ENCODE measurements around the gene ADTRP. TPM values are rescaled to one million over a fixed set of nuclear protein-coding genes. Genes with fewer than 3 reads are reported as not detected.

The ADTRP gene
- total RNA-seq, 1 experiment from 2014 or later: 5.2 TPM

GRCh38 chr6:11705483-11705882, 73.1 kb downstream of the ADTRP start:
- no peaks in the 10 kb centered on the region for H3K4me1 Mint-ChIP-seq (ENCODE audit: low read depth, unreplicated experiment)
- Histone ChIP-seq H3K9me3 (no peaks in the 10 kb centered on the region), H3K4me3 (ENCODE audit: low read depth, low read length) (no peak overlapping the region), H3K27me3 (replicated peaks; ENCODE audit: control insufficient read depth, insufficient read depth, low read length) (no peaks in the 10 kb centered on the region), H3K36me3 (ENCODE audit: control insufficient read depth, insufficient read depth, low read length) (no peaks in the 10 kb centered on the region), H3K4me1 (no peaks in the 10 kb centered on the region)
- peaks cover 10% of the 10 kb centered on the region for H3K9me3 Mint-ChIP-seq (ENCODE audit: unreplicated experiment)
- CTCF ChIA-PET: no interaction called here
- TF ChIP-seq CTCF (IDR thresholded peaks at IDR 0.05; ENCODE audit: insufficient read depth in 1 of 2, low read depth in 1 of 2, low read length in 1 of 2, severe bottlenecking in 1 of 2, unreplicated experiment in 1 of 2): no peak
- intact Hi-C loops (cut with micrococcal nuclease; ENCODE audit: unreplicated experiment): no loop called here
- POLR2A ChIA-PET: no interaction called here
- no peak overlapping the region for H3K27ac Mint-ChIP-seq (ENCODE audit: unreplicated experiment)
- peaks cover 6% of the 10 kb centered on the region for H3K36me3 Mint-ChIP-seq (ENCODE audit: insufficient read depth, unreplicated experiment)
- H3K4me3 Mint-ChIP-seq (ENCODE audit: unreplicated experiment): no peak overlapping the region
- BruUV-seq (replicated peaks): no TSS peak
- no peaks in the 10 kb centered on the region for H3K27me3 Mint-ChIP-seq (ENCODE audit: insufficient read depth, unreplicated experiment)
- DNase-seq: no peak

- DNase-seq: no peak
- H3K4me3 ChIP-seq (ENCODE audit: low read depth, low read length): no peak overlapping the region
- POLR2A ChIA-PET: no interaction called here
- no peaks in the 10 kb centered on the region for H3K4me1 Mint-ChIP-seq (ENCODE audit: low read depth, unreplicated experiment)
- H3K9me3 ChIP-seq: no peaks in the 10 kb centered on the region
- H3K36me3 Mint-ChIP-seq (ENCODE audit: insufficient read depth, unreplicated experiment): peaks cover 6% of the 10 kb centered on the region
- H3K9me3 Mint-ChIP-seq (ENCODE audit: unreplicated experiment): peaks cover 10% of the 10 kb centered on the region
- no TSS peak for BruUV-seq (replicated peaks)
- H3K4me1 ChIP-seq: no peaks in the 10 kb centered on the region
- no peak overlapping the region for H3K4me3 Mint-ChIP-seq (ENCODE audit: unreplicated experiment)
- intact Hi-C loops (cut with micrococcal nuclease; ENCODE audit: unreplicated experiment): no loop called here
- TF ChIP-seq CTCF (IDR thresholded peaks at IDR 0.05; ENCODE audit: insufficient read depth in 1 of 2, low read depth in 1 of 2, low read length in 1 of 2, severe bottlenecking in 1 of 2, unreplicated experiment in 1 of 2): no peak
- H3K27me3 ChIP-seq (replicated peaks; ENCODE audit: control insufficient read depth, insufficient read depth, low read length): no peaks in the 10 kb centered on the region
- no peaks in the 10 kb centered on the region for H3K27me3 Mint-ChIP-seq (ENCODE audit: insufficient read depth, unreplicated experiment)
- H3K27ac Mint-ChIP-seq (ENCODE audit: unreplicated experiment): no peak overlapping the region
- CTCF ChIA-PET: no interaction called here
- no peaks in the 10 kb centered on the region for H3K36me3 ChIP-seq (ENCODE audit: control insufficient read depth, insufficient read depth, low read length)
These were observed 73.5 kb downstream of the ADTRP start for GRCh38 chr6:11705069-11705468.

- H3K4me3 ChIP-seq (ENCODE audit: low read depth, low read length): no peak overlapping the region
- intact Hi-C loops (cut with micrococcal nuclease; ENCODE audit: unreplicated experiment): no loop called here
- H3K4me1 ChIP-seq: no peaks in the 10 kb centered on the region
- Mint-ChIP-seq H3K36me3 (ENCODE audit: insufficient read depth, unreplicated experiment) (peaks cover 6% of the 10 kb centered on the region), H3K27ac (ENCODE audit: unreplicated experiment) (no peak overlapping the region), H3K9me3 (ENCODE audit: unreplicated experiment) (peaks cover 10% of the 10 kb centered on the region), H3K27me3 (ENCODE audit: insufficient read depth, unreplicated experiment) (no peaks in the 10 kb centered on the region), H3K4me3 (ENCODE audit: unreplicated experiment) (no peak overlapping the region), H3K4me1 (ENCODE audit: low read depth, unreplicated experiment) (no peaks in the 10 kb centered on the region)
- no peaks in the 10 kb centered on the region for H3K36me3 ChIP-seq (ENCODE audit: control insufficient read depth, insufficient read depth, low read length)
- no TSS peak for BruUV-seq (replicated peaks)
- ChIA-PET POLR2A (no interaction called here), CTCF (interaction anchor here (0.6 kb wide), 1 partner anchor 583 kb away, joined by 5 read pairs; no protein-coding TSS in a partner anchor)
- H3K27me3 ChIP-seq (replicated peaks; ENCODE audit: control insufficient read depth, insufficient read depth, low read length): no peaks in the 10 kb centered on the region
- DNase-seq: no peak
- H3K9me3 ChIP-seq: no peaks in the 10 kb centered on the region
- no peak for TF ChIP-seq CTCF (IDR thresholded peaks at IDR 0.05; ENCODE audit: insufficient read depth in 1 of 2, low read depth in 1 of 2, low read length in 1 of 2, severe bottlenecking in 1 of 2, unreplicated experiment in 1 of 2)
These were observed 74.9 kb downstream of the ADTRP start for GRCh38 chr6:11703725-11704124.

All from Caco-2 (cell line).